NCI-H2107 treated with DMSO at 0.1 percent for 48 hours (cell line): Measurements from ENCODE around the gene VSX2.

ENCODE experiments used
- DNase-seq: peaks from one replicate; lab custom pipeline; 2025; ENCODE audit not compliant: unreplicated experiment; lab: John Stamatoyannopoulos, UW

Gene VSX2

DNA sequence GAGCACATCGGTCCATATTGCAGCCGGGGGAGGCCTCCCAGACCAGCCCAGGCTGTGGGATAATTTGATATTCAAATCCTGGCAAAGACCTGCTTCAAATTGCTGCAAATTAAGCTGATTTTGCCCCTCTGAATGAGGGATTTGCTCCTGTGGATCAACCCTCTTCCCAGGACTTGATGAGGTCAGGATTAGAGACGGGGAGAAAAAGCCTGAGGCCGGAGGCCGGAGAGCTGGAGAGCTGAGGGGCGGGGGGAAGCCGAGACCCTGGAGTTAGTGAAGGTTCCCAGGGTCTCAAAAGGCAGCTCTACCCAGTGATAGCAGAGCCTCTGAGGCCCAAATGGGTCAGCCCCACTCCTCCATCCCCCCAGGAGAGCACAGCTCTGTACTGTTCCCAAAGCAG, 17.5 kb upstream of the VSX2 start:
- DNase-seq, result no peak

DNA sequence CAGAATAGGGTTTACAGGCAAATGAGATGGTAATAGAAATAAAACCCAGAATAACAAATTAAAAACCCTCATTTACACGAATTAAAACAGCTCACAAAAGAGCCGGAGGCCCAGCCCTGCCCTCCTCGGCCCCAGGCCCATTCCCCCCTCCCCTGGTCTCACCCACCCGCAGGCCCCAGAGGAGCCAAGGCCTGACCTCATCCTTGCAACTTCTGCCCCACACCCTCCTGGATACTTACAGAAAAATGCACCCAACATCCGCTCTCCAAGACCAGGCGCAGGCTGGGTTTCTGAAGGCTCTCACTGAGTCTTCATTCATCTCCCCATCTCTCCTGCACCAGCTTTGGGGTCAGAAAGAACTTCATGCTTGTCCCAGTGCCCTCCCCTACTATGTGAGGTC, 16.2 kb upstream of the VSX2 start:
- no peak for DNase-seq

DNA sequence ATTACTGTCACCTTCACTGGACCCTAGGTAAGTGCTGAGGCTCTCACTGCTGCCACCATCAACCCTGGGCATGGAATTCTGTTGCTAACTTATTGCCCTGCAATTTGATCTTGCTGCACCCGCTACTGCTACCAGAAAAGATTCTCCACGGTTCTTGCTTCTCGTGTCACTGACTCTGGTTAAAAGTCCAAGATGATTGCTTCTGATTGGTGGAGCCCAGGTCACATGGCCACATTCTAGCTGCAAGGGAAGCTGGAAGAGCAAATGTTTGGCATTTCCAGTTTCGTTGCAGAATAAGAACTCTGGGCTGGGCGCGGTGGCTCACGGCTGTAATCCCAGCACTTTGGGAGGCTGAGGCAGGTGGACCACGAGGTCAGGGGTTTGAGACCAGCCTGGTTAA, 7.5 kb upstream of the VSX2 start:
- DNase-seq, result no peak

DNA sequence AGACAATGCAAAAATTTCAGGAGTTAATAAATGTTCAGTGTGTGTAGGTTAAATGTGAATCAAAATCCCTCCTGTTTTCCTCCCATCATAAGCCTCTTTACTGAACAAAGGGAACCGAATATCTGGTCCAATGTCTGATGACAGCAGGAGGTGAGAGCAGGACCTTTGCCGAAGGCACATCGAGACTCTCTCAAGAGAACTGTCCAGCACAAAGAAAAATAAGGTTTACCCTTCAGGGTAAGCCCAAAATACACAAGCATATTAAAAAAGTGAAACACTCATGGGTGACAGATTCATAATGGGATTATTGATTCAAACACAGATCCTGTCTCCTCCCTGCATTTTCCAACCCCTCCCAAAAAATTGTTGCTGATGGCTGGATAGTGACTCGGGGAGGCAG, 4.2 kb upstream of the VSX2 start:
- DNase-seq, result no peak

DNA sequence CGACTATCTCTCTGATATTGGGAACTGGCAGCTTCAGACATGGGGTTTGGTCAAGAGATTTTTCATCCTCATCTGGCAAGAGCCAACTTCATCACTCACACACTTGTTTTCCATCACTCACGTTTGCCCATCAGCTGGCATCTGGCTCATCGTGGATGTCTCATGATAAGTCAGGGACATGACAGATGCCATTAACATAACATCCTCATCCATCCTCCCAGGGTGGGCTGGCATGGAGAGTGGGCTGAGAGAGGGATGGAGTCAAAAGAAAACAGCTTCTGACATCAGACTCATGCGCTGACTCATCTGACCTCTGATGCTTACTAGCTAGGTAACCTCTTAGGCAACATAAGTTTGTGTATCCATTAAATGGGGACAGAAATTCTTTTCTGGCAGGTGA, 1.8 kb upstream of the VSX2 start:
- DNase-seq, result no peak

DNA sequence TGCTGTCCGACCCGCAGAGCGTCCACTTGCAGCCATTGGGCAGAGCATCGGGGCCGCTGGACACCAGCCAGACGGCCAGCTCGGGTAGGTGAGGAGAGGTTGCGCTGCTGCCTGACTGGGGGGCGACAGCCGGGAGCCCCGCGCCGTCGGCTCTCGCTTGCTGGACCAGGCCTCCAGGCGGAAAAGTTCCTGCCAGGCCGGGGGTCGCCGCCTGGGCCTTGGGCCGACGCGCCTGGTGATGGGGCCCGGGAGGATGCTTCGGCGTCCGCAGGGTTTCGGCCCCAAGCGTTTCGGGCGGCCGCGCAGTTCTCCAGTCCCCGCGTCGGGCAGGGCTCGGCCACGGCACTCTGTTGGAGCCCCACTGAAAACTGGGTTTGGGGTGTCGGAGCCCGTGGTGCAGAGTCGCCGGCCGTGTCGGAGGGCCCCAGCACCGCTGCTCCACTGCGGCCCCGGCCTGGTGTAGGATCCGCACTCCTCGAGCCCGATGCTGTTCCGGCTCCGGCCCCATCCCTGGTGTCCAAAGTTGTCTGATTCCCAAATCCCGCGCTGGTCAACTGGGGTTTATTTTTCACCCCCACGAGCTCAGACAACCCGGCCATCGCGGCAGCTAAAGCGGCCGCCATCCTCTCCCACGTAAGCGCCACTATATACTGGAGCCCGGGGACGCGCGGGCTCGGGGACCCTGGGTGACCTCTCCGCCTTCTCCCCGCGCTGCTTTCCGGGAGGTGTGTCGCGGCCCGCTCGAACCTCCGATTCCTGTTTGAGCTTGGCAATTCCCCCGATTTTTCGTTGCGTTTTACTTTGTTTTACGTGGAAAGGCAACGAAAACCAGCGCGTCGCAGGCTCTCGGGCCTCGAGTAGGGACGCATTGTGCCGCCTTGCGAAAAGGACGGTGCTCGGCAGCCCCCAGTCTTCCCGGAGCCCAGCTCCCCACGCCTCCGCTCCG, 872 bp downstream of the VSX2 start:
- no peak for DNase-seq

DNA sequence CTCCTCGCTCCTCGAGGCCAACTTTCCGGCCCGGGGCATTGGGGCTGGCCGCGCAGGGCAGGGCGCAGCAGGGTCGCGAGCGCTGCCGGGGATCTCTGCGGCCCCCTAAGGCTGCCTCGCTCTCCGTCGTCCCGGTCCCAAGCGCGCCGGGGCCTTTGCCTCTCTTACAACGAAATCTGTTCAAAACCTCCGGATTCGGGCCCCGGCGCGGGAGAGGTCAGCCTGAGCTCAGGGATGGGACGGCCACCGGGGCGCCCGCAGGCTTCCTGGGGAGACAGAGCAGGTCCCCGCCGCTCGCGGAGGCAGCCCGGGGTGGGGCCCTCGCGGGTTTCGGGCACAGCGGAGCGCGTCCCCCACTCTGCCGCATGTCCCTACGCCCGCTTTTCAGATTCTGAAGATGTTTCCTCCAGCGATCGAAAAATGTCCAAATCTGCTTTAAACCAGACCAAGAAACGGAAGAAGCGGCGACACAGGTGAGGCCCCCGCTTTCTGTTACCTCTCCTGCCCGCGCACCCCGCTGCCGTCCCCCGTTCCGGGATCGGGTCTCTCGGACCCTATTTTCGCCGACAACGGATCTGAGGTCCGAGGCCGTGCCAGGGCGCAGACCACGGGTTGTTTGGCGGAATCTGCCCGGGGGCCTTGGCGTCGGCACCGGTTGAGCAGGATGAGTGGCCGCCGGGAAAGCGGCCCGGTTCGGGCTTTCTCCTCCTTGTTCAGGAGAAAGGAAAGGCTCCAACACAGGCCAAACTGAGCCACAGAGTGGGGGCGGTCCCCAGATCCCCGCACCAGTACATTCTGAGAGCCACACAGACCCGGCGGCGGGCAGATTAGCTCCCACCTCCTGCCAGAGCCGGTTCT, 1.8 kb downstream of the VSX2 start:
- no peak for DNase-seq

DNA sequence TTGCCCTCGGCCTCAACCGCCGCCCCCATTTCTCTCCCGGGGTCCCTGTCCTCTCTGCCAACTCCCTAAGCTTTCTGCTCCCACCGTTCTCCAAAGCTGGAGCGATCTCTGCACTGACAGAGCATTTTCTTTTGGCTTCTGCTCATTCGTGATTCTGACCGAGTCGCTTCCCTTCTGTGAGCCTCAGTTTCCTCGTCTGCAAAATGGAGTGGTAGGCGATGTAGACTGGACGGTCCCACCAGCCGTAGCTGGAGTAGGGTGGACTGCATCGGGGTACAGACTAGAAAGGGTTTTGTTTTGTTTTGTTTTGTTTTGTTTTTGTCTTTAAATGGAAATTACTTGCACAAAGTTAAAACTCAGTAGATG, 2.4 kb downstream of the VSX2 start:
- no peak for DNase-seq

DNA sequence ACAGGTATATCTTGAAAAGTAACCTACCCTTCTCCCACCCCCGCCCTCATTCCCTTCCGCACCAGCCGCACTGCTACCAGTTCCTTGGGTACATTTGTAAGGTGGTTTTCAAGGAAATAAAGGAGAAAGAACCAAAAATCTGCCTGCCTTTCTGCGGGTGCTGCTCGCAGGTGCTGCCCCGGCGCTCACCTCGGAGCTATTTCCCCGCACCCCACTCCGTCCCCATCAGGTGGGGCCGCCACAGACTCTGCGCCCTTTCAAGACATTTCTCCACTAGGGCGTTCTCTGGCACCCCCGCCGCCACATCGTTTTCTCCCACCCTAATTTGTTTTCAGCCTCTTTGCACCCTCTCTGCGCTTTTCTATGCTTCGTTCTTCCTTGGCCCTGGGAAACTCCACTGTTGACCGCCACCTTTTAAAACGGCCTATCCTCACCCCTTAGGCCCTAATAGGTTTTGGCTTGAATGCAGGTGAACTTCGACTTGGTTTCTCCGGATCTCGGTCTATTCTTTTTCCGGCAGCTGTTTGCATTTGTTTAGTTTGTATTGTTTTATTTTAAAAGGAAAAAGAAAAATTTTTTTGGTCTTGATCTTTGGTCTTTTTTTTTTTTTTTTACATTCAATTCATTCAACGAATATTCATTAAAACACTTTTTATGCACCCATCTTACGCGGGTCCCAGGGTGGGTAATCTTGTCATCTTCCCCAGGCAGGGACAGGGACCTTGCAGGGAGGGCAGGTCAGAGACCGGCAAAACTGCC, 3.0 kb downstream of the VSX2 start:
- no peak for DNase-seq

DNA sequence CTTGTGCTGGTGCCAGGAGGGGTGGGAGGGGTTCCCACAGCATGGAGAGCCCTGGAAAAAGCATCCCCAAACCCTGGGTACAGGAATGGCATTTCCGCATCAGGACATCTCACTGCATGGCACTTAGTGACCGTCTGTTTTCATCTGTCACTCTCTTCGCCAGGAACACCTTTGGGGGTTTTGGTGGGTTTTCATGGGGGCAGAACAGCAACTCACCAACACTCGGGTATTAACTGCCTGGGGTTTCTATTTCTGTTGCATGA, 3.5 kb downstream of the VSX2 start:
- no peak for DNase-seq

DNA sequence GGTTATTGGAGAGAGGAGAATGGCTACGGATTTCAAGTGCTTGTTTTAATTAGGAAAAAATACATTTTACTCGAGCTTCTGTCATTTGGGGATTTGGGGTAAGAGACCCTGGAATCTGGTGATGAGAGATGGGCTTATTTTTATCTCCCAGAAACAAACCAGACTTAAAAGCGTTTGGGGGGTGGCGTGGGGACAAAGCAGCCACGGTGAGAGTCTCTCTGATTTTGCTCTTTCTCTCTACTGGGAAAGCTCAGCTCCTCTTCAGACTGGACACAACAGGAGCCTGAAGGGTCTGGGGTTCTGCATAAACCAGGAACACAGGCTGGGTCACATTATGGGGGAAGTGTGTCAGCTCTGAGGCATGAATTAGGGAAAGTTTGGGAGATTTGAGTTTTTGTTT, 3.8 kb downstream of the VSX2 start:
- DNase-seq, result no peak

DNA sequence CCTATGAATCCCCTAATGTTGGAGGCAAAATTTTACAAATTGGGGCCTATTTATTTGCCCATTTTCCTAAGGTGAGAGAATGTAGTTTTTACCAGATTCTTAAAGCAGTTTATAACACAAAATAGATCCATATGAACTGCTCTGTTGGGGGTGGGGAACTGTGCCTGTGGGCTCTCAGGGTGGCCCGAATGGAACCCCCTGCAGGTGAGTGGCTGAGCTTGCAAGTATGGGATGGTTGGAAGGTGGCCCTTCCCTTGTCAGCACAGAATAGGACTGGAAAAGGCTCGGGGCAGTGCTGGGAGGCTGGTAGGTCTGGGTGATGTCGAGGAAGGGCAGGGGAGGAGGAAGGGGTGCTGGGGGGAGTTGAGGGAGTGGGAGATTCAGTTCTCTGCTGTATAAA, 4.9 kb downstream of the VSX2 start:
- DNase-seq, result no peak

DNA sequence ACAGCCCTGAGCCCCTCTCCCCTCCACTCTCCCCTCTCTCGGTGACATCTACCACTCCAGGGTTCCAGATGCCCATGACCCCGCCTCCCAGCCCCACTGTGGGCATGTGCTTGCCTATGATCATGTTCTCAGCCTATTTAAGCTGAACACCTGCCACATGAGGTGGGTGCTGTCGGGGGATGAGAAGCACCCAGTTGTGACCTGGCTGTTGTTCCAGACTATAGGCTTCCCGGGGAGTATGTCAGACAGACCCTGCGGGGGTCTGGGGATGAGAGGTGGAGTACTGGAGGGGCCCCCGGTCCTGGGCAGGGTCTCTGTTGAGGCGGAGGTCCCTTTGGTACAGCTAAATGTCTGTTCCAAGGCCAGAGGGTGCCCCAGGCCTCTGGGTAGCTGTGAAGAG, 6.0 kb downstream of the VSX2 start:
- peak; percentile 52 for DNase-seq

DNA sequence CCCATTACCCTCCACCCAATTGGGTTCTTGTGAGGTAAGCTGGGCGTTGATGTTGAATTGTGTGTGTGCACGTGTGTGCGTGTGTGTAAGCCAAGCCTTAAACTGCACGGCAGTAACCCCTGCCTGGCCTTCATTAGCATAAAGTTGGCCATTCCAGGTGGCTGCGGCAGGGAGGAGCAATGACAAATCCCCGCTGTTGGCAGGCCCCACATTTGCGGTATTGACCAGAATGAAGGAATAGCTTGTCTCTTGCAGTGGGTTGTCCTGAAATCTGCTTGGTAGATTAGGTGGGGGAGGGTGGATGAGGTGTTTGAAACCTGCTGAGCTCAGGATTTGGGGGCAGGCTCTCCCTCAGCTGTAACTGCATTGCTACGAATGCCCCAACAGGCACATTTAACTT, 7.3 kb downstream of the VSX2 start:
- DNase-seq, result no peak

DNA sequence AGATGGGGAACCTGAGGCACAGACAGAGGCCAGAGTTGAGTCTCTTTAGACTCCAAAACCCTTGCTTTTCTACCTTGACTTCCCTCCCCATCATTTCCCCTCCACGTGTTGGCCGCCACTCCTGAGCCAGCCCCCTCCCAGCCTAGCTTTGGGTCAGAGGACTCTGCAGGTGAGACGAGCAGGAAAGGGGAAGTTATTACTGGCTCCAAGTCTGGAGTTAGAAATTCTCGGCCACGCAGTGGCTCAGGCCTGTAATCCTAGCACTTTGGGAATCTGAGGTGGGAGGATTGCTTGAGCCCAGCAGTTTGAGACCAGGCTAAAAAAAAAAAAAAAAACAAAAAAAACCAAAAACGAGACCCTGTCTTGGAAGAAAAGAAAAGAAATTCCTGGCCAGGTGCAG, 8.8 kb downstream of the VSX2 start:
- no peak for DNase-seq

DNA sequence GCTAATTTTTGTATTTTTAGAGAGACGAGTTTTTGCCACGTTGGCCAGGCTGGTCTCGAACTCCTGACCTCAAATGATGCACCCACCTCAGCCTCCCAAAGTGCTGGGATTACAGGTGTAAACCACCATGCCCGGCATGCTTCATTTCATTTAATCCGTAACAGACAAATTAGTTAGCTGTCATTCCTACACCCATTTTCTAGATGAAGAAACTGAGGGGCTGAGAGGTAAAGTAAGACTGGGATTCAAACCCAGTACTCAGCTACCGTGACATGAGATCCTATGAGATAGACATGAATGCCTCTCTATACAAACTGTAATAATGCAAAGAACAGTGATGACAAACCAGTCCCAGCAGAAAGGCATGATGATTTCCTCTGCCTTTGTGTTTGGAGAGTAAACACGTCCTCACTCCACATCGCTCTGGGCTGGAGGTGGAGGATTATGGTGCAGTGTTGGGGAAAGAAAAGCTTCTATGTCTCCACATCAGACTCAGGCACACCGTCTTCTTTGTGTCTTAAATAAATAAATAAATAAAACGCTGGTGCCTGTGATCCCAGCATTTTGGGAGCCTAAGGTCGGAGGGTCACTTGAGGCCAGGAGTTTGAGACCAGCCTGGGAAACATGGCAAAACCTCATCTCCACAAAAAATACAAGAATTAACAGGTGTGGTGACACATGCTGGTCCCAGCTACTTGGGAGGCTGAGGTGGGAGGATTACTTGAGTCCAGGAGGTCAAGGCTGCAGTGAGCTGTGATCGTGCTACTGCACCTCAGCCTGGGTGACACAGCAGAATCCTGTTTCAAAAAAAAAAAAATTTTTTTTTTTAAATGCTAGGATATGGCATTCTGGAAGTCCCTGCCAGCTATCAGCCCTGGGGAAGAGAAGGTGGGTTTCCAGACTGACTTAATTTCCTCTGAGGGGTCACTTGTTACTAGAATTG, 10.5 kb downstream of the VSX2 start:
- DNase-seq, result no peak

DNA sequence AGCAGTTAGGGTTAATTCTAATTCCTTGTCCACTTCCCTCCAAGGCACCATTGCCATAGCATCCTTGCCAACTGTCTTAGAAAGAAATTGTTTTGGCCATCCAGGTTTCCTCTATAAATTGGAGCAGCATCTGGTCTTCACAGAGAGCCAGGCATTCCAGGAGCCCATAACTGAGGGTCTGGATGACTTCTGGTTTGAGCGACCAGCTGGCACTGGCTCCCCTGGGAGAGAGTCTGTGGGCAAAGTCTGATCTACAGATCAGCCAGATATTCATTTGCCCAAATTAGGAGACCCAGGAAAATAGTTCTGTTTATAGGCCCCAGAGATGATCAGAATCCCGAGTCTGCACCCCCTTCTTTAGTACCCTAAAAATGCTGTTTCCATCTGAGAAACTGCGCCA, 16.0 kb downstream of the VSX2 start:
- no peak for DNase-seq

DNA sequence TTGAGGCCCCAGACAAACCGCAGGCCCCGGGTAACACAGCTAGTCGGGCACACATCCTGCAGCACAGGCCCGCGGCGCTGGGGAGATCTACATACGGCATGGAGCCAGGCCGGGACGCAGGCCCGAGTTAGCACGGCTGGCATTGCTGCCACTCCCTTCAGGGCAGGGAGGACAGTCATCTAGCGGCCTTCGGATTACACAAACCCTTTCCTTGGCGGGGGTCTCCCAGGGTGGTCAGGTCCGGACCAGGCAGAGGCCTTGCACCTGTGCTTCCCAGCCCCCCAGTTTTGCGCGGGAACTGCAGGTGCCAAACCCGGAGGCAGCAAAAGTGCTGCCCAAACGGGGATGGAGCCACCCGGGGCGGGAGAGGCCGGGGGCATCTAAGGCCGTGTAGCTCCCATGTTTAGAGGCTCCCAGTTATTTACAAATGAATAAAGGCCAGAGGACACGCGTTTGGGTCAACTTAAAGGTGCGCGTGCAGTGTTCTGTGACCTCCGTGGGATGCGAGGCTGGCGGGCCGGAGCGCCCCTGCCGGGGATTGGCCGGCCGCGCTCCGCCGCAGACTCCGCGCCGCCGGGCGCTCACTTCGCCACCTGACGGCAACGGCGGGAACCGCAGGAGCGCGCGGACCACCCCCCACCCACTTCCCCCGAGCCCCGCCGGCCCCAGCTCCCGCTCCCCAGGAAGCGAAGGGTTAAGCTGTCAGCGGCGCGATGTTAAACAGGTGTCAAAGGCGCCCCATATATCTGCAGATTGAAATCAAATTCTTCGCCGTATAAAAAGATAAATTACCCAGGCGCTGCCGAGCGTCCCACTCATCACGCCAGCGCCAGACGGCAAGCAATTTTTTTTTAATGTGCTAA, 18.1 kb downstream of the VSX2 start:
- no peak for DNase-seq

DNA sequence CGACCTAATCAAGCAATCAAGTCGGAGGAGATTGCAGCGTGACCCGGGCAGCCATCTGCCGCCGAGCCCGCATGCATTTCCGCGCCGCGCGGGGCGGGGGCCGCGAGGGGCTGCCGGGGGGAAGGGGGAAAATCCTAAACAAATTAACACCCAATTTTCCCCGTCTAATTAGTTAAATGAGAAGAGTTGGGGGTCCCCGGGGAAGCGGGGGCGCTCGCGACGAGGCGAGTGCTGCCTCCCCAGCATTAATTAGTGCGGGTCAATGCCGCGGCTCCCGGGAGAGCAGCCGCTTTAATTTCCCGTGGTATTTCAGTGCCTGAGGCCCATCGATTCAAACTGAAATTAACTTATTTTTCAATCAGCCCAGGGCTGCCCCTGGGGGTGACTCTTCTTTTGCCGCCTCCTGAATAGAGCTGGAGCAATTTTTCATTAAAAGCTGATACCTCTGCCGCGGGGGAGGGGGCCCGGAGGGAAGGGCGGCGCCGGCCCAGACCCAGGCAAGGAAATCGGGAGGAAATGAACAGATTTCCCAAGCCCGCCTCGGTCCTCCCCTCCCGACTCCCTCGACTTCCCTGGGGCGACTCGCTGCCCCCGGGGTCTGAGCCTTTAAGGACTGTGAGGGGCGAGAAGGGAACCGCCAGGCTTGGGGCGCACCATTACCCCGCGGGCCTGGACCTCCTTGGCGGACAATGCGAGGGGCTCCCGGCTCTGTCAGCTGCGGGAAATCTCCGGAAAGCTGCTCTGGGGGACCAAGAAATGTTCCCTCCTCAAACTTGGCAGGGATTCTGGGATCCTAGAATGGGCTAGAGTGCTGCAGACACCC, 18.9 kb downstream of the VSX2 start:
- DNase-seq, result no peak
